Neural progenitor cell (in vitro differentiated cells): Measurements from ENCODE around the gene UTP15. TPM values are rescaled to one million over a fixed set of nuclear protein-coding genes. Genes with fewer than 3 reads are reported as not detected.

Experiments used
- DNase-seq: peaks from one replicate; pipeline ENCODE4 v3.0.0-alpha.2; 2016; ENCODE audit warnings: low spot score
- H2AFZ ChIP-seq: fragments of 200-600 bp; sonication (generic); replicated peaks from 2 replicates; pipeline ENCODE4 v1.6.1; 2016; ENCODE audit warnings: antibody characterized with exemption
- H3F3A ChIP-seq: fragments of 200-600 bp; sonication (generic); 2 replicates; pipeline ENCODE4 v1.6.1; 2016; ENCODE audit warnings: antibody characterized with exemption, low read depth
- H3K27ac ChIP-seq: fragments of 200-600 bp; sonication (generic); 2 replicates; pipeline ENCODE4 v1.5.1; 2016; ENCODE audit warnings: mild to moderate bottlenecking
- H3K27me3 ChIP-seq: fragments of 200-600 bp; sonication (generic); 2 replicates; pipeline ENCODE4 v1.6.1; 2016; ENCODE audit warnings: mild to moderate bottlenecking, moderate library complexity
- H3K36me3 ChIP-seq: fragments of 200-600 bp; sonication (generic); 2 replicates; pipeline ENCODE4 v1.5.1; 2016
- H3K4me1 ChIP-seq: fragments of 200-600 bp; sonication (generic); 2 replicates; pipeline ENCODE4 v1.6.1; 2016; ENCODE audit warnings: mixed run types
- H3K4me2 ChIP-seq: fragments of 200-600 bp; sonication (generic); 2 replicates; pipeline ENCODE4 v1.6.1; 2016
- H3K4me3 ChIP-seq: fragments of 200-600 bp; sonication (generic); 2 replicates; pipeline ENCODE4 v1.5.1; 2016
- H3K79me2 ChIP-seq: fragments of 200-600 bp; sonication (generic); 2 replicates; pipeline ENCODE4 v1.6.1; 2016; ENCODE audit warnings: low read depth
- H3K9ac ChIP-seq: fragments of 200-600 bp; sonication (generic); 2 replicates; pipeline ENCODE4 v1.6.1; 2016
- H3K9me3 ChIP-seq: fragments of 200-600 bp; sonication (generic); 2 replicates; pipeline ENCODE4 v1.5.1; 2016; ENCODE audit warnings: low read depth
- H4K20me1 ChIP-seq: fragments of 200-600 bp; sonication (generic); 2 replicates; pipeline ENCODE4 v1.6.1; 2016; ENCODE audit warnings: low read depth
- H3K27ac Mint-ChIP-seq: 3 replicates; pipeline ENCODE4 v1.8.0; 2021; ENCODE audit warnings: mixed read lengths
- H3K27me3 Mint-ChIP-seq: 2 replicates; pipeline ENCODE4 v1.8.0; 2022; ENCODE audit warnings: low read depth, mild to moderate bottlenecking, inconsistent platforms, moderate library complexity, mixed read lengths; ENCODE audit not compliant: insufficient read depth
- H3K36me3 Mint-ChIP-seq: 3 replicates; pipeline ENCODE4 v1.8.0; 2021; ENCODE audit warnings: mixed read lengths
- H3K4me1 Mint-ChIP-seq: 3 replicates; pipeline ENCODE4 v1.8.0; 2021; ENCODE audit warnings: mixed read lengths
- H3K4me3 Mint-ChIP-seq: 3 replicates; pipeline ENCODE4 v1.8.0; 2021; ENCODE audit warnings: mild to moderate bottlenecking, moderate library complexity, mixed read lengths
- H3K9me3 Mint-ChIP-seq: 3 replicates; pipeline ENCODE4 v1.8.0; 2020; ENCODE audit warnings: mixed read lengths
- EZH2 ChIP-seq: fragments of 200-600 bp; sonication (generic); IDR thresholded peaks from 2 replicates; pipeline ENCODE4 v1.6.1; 2017; ENCODE audit warnings: antibody characterized with exemption, mild to moderate bottlenecking, moderate library complexity
- EZH2phosphoT487 ChIP-seq: fragments of 200-600 bp; sonication (generic); IDR thresholded peaks from 2 replicates; pipeline ENCODE4 v1.6.1; 2017; ENCODE audit warnings: antibody characterized with exemption
- total RNA-seq: library from RNA; depleted of rRNA; stranded (reverse); fragments of >200 nt; gene quantifications from 2 replicates; pipeline ENCODE4 v1.2.3, GENCODE V29; 2015; ENCODE audit warnings: low replicate concordance
- TF ChIP-seq, protein P1 (sequence below): fragments of 200-600 bp; sonication (generic); IDR thresholded peaks from 2 replicates; pipeline ENCODE4 v1.5.1; 2017; ENCODE audit warnings: antibody characterized with exemption, mild to moderate bottlenecking

The UTP15 gene
- total RNA-seq, 1 donor from 2014 or later: 34.4 TPM

DNA sequence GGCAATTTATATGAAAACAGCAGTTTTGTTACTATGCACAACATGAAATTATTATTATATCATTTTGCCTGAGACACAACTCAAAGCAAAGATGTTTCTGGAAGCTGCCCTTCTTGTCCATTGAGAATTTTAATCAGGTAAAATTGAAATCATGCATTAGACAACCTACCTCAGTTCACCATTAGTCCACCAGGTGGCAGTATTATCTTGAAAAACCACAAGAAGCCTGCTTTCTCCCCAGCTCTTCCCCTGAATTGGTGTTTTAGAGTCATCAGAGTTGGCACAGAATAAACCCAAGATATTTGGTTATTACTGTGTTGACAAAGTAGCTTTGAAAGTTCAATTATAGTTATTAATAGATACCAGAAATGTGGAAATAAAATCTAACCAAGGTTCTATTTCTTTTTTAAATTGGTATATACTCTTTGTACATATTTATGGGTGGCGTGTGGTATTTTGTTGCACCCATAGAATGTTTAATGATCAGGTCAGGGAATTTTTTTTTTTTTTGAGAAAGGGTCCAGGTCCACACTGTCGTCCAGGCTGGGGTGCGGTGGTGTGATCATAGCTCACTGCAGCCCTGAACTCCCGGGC, 25.7 kb downstream of the UTP15 start:
- no peaks in the 10 kb centered on the region for H3K4me1 ChIP-seq
- no peaks in the 10 kb centered on the region for H3K9me3 Mint-ChIP-seq
- DNase-seq: peak; percentile 73
- H3K27me3 Mint-ChIP-seq: no peaks in the 10 kb centered on the region
- no peaks in the 10 kb centered on the region for H3K79me2 ChIP-seq
- no peaks in the 10 kb centered on the region for H3K4me1 Mint-ChIP-seq
- H3K9ac ChIP-seq: no peak overlapping the region
- no peak overlapping the region for H3K4me2 ChIP-seq
- no peak overlapping the region for H3K4me3 ChIP-seq
- no peak overlapping the region for H3K27ac ChIP-seq
- no peaks in the 10 kb centered on the region for H3K9me3 ChIP-seq
- H3K27ac Mint-ChIP-seq: no peak overlapping the region
- H3K4me3 Mint-ChIP-seq: no peak overlapping the region
- no peak for TF ChIP-seq EZH2
- TF ChIP-seq, protein P1, sequence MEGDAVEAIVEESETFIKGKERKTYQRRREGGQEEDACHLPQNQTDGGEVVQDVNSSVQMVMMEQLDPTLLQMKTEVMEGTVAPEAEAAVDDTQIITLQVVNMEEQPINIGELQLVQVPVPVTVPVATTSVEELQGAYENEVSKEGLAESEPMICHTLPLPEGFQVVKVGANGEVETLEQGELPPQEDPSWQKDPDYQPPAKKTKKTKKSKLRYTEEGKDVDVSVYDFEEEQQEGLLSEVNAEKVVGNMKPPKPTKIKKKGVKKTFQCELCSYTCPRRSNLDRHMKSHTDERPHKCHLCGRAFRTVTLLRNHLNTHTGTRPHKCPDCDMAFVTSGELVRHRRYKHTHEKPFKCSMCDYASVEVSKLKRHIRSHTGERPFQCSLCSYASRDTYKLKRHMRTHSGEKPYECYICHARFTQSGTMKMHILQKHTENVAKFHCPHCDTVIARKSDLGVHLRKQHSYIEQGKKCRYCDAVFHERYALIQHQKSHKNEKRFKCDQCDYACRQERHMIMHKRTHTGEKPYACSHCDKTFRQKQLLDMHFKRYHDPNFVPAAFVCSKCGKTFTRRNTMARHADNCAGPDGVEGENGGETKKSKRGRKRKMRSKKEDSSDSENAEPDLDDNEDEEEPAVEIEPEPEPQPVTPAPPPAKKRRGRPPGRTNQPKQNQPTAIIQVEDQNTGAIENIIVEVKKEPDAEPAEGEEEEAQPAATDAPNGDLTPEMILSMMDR: peak; percentile 88
- no peaks in the 10 kb centered on the region for H3K36me3 ChIP-seq
- no peaks in the 10 kb centered on the region for H3K27me3 ChIP-seq
- no peaks in the 10 kb centered on the region for H3K36me3 Mint-ChIP-seq
- no peaks in the 10 kb centered on the region for H4K20me1 ChIP-seq
- no peak overlapping the region for H2AFZ ChIP-seq
- H3F3A ChIP-seq: no peaks in the 10 kb centered on the region

DNA sequence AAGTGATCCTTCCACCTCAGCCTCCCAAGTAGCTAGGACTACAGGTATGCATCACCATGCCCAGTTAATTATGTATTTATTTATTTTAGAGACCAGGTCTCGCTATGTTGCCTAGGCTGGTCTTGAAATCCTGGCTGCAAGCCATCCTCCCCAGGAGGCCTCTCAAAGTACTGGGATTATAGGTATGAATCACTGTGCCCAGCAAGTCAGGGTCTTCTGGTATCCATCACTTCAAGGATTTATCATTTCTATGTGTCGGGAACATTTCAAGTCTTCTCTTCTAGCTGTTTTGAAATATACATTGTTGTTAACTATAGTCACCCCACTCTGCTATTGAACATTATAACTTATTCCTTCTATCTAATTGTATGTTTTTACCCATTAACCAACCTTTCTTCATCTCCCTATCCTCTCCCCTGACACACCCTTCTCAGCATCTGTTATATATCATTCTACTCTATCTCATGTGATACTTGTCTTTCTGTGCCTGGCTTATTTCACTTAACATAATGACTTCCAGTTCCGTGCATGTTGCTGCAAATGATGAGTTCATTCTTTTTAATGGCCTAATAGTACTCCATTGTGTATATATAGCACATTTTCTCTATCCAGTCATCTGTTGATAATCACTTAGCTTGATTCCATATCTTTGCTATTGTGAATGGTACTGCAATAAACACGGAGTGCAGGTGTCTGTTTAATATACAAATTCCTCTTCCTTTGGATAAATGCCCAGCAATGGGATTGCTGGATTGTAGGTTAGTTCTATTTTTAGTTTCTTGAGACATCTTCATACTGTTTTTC, 26.4 kb downstream of the UTP15 start:
- Histone ChIP-seq H3K27ac (no peak overlapping the region), H2AFZ (no peak overlapping the region), H3F3A (no peaks in the 10 kb centered on the region), H3K79me2 (no peaks in the 10 kb centered on the region), H4K20me1 (no peaks in the 10 kb centered on the region), H3K4me1 (no peaks in the 10 kb centered on the region), H3K27me3 (no peaks in the 10 kb centered on the region), H3K4me3 (no peak overlapping the region), H3K9ac (no peak overlapping the region), H3K36me3 (no peaks in the 10 kb centered on the region), H3K4me2 (no peak overlapping the region), H3K9me3 (no peaks in the 10 kb centered on the region)
- TF ChIP-seq EZH2phosphoT487 (no peak), EZH2 (no peak)
- TF ChIP-seq, protein P1: no peak
- H3K27ac Mint-ChIP-seq: no peak overlapping the region
- no peak for DNase-seq
- H3K4me3 Mint-ChIP-seq: no peak overlapping the region
- H3K4me1 Mint-ChIP-seq: no peaks in the 10 kb centered on the region
- no peaks in the 10 kb centered on the region for H3K9me3 Mint-ChIP-seq
- no peaks in the 10 kb centered on the region for H3K27me3 Mint-ChIP-seq
- no peaks in the 10 kb centered on the region for H3K36me3 Mint-ChIP-seq

DNA sequence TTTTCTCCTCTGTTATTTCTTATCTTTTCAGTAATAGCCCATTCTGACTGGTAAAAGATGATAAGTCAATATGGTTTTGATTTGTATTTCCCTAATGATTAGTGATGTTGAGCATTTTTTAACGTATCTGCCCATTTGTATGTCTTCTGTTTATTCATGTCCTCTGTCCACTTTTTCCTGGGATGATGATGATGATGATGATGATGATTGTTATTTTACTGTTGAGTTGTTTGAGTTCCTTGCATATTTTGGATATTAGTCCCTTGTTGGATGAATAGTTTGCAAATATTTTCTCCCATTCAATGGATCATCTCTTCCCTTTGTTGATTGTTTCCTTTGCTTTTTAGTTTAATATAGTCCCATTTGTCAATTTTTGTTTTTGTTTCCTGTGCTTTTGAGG, 27.0 kb downstream of the UTP15 start:
- no peak overlapping the region for H3K4me2 ChIP-seq

More for the DNA sequence above, 27.0 kb downstream of the UTP15 start:
- Histone ChIP-seq H3K27me3 (no peaks in the 10 kb centered on the region), H3K9ac (no peak overlapping the region), H3K79me2 (no peaks in the 10 kb centered on the region), H3K9me3 (no peaks in the 10 kb centered on the region), H2AFZ (no peak overlapping the region), H3F3A (no peaks in the 10 kb centered on the region), H3K4me3 (no peak overlapping the region), H3K4me1 (no peaks in the 10 kb centered on the region), H3K27ac (no peak overlapping the region), H3K36me3 (no peaks in the 10 kb centered on the region), H4K20me1 (no peaks in the 10 kb centered on the region)
- Mint-ChIP-seq H3K9me3 (no peaks in the 10 kb centered on the region), H3K27me3 (no peaks in the 10 kb centered on the region), H3K27ac (no peak overlapping the region), H3K4me1 (no peaks in the 10 kb centered on the region), H3K36me3 (no peaks in the 10 kb centered on the region), H3K4me3 (no peak overlapping the region)
- no peak for DNase-seq
- TF ChIP-seq EZH2: no peak
- TF ChIP-seq, protein P1: no peak
- no peak for TF ChIP-seq EZH2phosphoT487
